ENCODE results near the gene SFTA2.

GRCh38 chr6:30948811-30949210 lies 16.8 kb upstream of the SFTA2 start:
- TF ChIP-seq CEBPB (IDR thresholded peaks at IDR 0.05; ENCODE audit: low read depth), result no peak
- no peak for TF ChIP-seq REST (IDR thresholded peaks at IDR 0.05; ENCODE audit: low read depth)
- no peak for TF ChIP-seq MAX (IDR thresholded peaks at IDR 0.05)
- TF ChIP-seq FOSL1 (IDR thresholded peaks at IDR 0.05; ENCODE audit: low read depth), result no peak
- TF ChIP-seq CTCF (IDR thresholded peaks at IDR 0.05 in 2 of 3, conservative IDR thresholded peaks at IDR 0.05 in 1 of 3; ENCODE audit: borderline replicate concordance in 1 of 3, insufficient read depth in 1 of 3, low read depth in 2 of 3, low read length in 2 of 3), result no peak
